Naive B cell (primary cell): ENCODE measurements around the gene MOGAT2. TPM values are rescaled to one million over a fixed set of nuclear protein-coding genes. Genes with fewer than 3 reads are reported as not detected.
"Not testable (repeated sequence)": the region's sequence is repeated elsewhere in the genome, so short reads cannot be mapped to it uniquely, and the experiment has no call there.

Source experiments
- ATAC-seq, 2 donors: fragments of 150-1000 bp; cut with Tn5 transposase; 2 replicates each; pipeline ENCODE4 v1.10.0; 2021; ENCODE audit warnings: low read depth in 2 of 2, mild to moderate bottlenecking in 2 of 2, moderate library complexity in 2 of 2
- DNase-seq: peaks from one replicate; pipeline ENCODE4 v3.0.0; 2022
- H3K27ac Mint-ChIP-seq, 6 donors: one replicate each; pipeline ENCODE4 v1.8.0; 2020 to 2022; ENCODE audit warnings: mild to moderate bottlenecking in 6 of 6, mixed read lengths in 6 of 6, moderate library complexity in 5 of 6, inconsistent platforms in 2 of 6
- H3K27me3 Mint-ChIP-seq, 3 donors: one replicate each; pipeline ENCODE4 v1.8.0; 2021 to 2022; ENCODE audit warnings: mixed read lengths in 3 of 3, mild to moderate bottlenecking in 1 of 3
- H3K36me3 Mint-ChIP-seq, 2 donors: one replicate each; pipeline ENCODE4 v1.8.0; 2020 to 2022; ENCODE audit warnings: mixed read lengths in 2 of 2, inconsistent platforms in 1 of 2, mild to moderate bottlenecking in 1 of 2
- H3K4me1 Mint-ChIP-seq, 3 donors: one replicate each; pipeline ENCODE4 v1.8.0; 2020 to 2022; ENCODE audit warnings: mixed read lengths in 3 of 3, inconsistent platforms in 1 of 3, mild to moderate bottlenecking in 1 of 3, moderate library complexity in 1 of 3
- H3K4me3 Mint-ChIP-seq, 8 donors: one replicate each; pipeline ENCODE4 v1.8.0; 2020 to 2022; ENCODE audit warnings: mild to moderate bottlenecking in 8 of 8, mixed read lengths in 8 of 8, moderate library complexity in 8 of 8, inconsistent platforms in 2 of 8
- H3K9me3 Mint-ChIP-seq, 7 donors: one replicate each; pipeline ENCODE4 v1.8.0; 2020 to 2022; ENCODE audit warnings: mixed read lengths in 7 of 7, mild to moderate bottlenecking in 5 of 7, inconsistent platforms in 2 of 7, moderate library complexity in 1 of 7
- polyA plus RNA-seq, 6 donors: library from polyadenylated mRNA; unstranded; fragments of 300-500 nt; fragmentation: Illumina TruSeq; gene quantifications; one replicate each; pipeline ENCODE4 v1.2.3, GENCODE V29; 2021; ENCODE audit warnings: low read depth in 6 of 6

The MOGAT2 gene
- polyA plus RNA-seq, 6 donors from 2014 or later = not detected

- not testable (repeated sequence) for ATAC-seq, H3K27ac Mint-ChIP-seq, DNase-seq, H3K36me3 Mint-ChIP-seq, H3K4me1 Mint-ChIP-seq, H3K4me3 Mint-ChIP-seq, H3K9me3 Mint-ChIP-seq
- peaks cover 25 to 40% (median 32%) of the 10 kb centered on the region in 3 donors for H3K27me3 Mint-ChIP-seq
Observed at GRCh38 chr11:75748729-75749273, 31.2 kb downstream of the MOGAT2 start.

- DNase-seq, H3K4me1 Mint-ChIP-seq, H3K27me3 Mint-ChIP-seq: not testable (repeated sequence)
Observed at GRCh38 chr11:75754933-75755332, 37.3 kb downstream of the MOGAT2 start.

GRCh38 chr11:75757651-75758050, 40.0 kb downstream of the MOGAT2 start:
- Mint-ChIP-seq H3K4me1 (no peaks in the 10 kb centered on the region), H3K27me3 (peaks cover 0 to 8% (median 8%) of the 10 kb centered on the region in 3 donors), H3K36me3 (no peaks in the 10 kb centered on the region), H3K27ac (no peak overlapping the region), H3K4me3 (no peak overlapping the region), H3K9me3 (peaks cover 0 to 4% (median 0%) of the 10 kb centered on the region in 7 donors)
- DNase-seq (no peak), ATAC-seq (no peak)

More at GRCh38 chr11:75754933-75755332, 37.3 kb downstream of the MOGAT2 start:
- H3K4me3 Mint-ChIP-seq, ATAC-seq, H3K36me3 Mint-ChIP-seq, H3K9me3 Mint-ChIP-seq, H3K27ac Mint-ChIP-seq: not testable (repeated sequence)

GRCh38 chr11:75759832-75760231, 42.2 kb downstream of the MOGAT2 start:
- no peaks in the 10 kb centered on the region for H3K36me3 Mint-ChIP-seq
- DNase-seq = no peak
- H3K4me3 Mint-ChIP-seq = no peak overlapping the region
- H3K4me1 Mint-ChIP-seq = no peaks in the 10 kb centered on the region
- no peak overlapping the region for H3K27ac Mint-ChIP-seq
- no peak for ATAC-seq
- peaks cover 0 to 4% (median 0%) of the 10 kb centered on the region in 7 donors for H3K9me3 Mint-ChIP-seq
- H3K27me3 Mint-ChIP-seq = peaks cover 0 to 12% (median 8%) of the 10 kb centered on the region in 3 donors

- peaks cover 0 to 4% (median 0%) of the 10 kb centered on the region in 7 donors for H3K9me3 Mint-ChIP-seq
Observed at GRCh38 chr11:75760243-75760642, 42.6 kb downstream of the MOGAT2 start.

GRCh38 chr11:75760710-75761493, 43.3 kb downstream of the MOGAT2 start:
- H3K4me1 Mint-ChIP-seq = peaks cover 0 to 3% (median 0%) of the 10 kb centered on the region in 3 donors
- H3K9me3 Mint-ChIP-seq = peaks cover 0 to under 1% (median 0%) of the 10 kb centered on the region in 7 donors
- ATAC-seq (no peak), DNase-seq (no peak)
- H3K27me3 Mint-ChIP-seq = peaks cover 0 to 9% (median 8%) of the 10 kb centered on the region in 3 donors
- peak overlapping the region in 2 of 6 donors; percentile 67 to 85 for H3K27ac Mint-ChIP-seq
- no peak overlapping the region for H3K4me3 Mint-ChIP-seq
- H3K36me3 Mint-ChIP-seq = no peaks in the 10 kb centered on the region

More at GRCh38 chr11:75760243-75760642, 42.6 kb downstream of the MOGAT2 start:
- DNase-seq = no peak
- Mint-ChIP-seq H3K4me3 (no peak overlapping the region), H3K27me3 (peaks cover 0 to 12% (median 8%) of the 10 kb centered on the region in 3 donors), H3K27ac (no peak overlapping the region), H3K36me3 (no peaks in the 10 kb centered on the region), H3K4me1 (no peaks in the 10 kb centered on the region)
- ATAC-seq = no peak

GRCh38 chr11:75762158-75762557, 44.5 kb downstream of the MOGAT2 start:
- peaks cover 0 to 10% (median 8%) of the 10 kb centered on the region in 3 donors for H3K27me3 Mint-ChIP-seq
- H3K4me1 Mint-ChIP-seq = peaks cover 4 to 9% (median 7%) of the 10 kb centered on the region in 3 donors
- DNase-seq = no peak
- no peaks in the 10 kb centered on the region for H3K9me3 Mint-ChIP-seq
- H3K36me3 Mint-ChIP-seq = no peaks in the 10 kb centered on the region
- no peak overlapping the region for H3K4me3 Mint-ChIP-seq
- ATAC-seq = no peak
- H3K27ac Mint-ChIP-seq = no peak overlapping the region

- DNase-seq (no peak), ATAC-seq (no peak)
- peak overlapping the region in 1 of 6 donors; percentile 42 for H3K27ac Mint-ChIP-seq
- H3K4me1 Mint-ChIP-seq = peaks cover 12 to 16% (median 14%) of the 10 kb centered on the region in 3 donors
- H3K27me3 Mint-ChIP-seq = peaks cover 0 to 10% (median 8%) of the 10 kb centered on the region in 3 donors
- H3K9me3 Mint-ChIP-seq = no peaks in the 10 kb centered on the region
- no peak overlapping the region for H3K4me3 Mint-ChIP-seq
- H3K36me3 Mint-ChIP-seq = no peaks in the 10 kb centered on the region
Observed at GRCh38 chr11:75762885-75763284, 45.2 kb downstream of the MOGAT2 start.

GRCh38 chr11:75763846-75764245, 46.2 kb downstream of the MOGAT2 start:
- Mint-ChIP-seq H3K4me1 (peaks cover 18 to 20% (median 20%) of the 10 kb centered on the region in 3 donors), H3K27ac (peak overlapping the region in 1 of 6 donors; percentile 6), H3K4me3 (no peak overlapping the region), H3K9me3 (no peaks in the 10 kb centered on the region), H3K36me3 (no peaks in the 10 kb centered on the region), H3K27me3 (peaks cover 0 to 10% (median 8%) of the 10 kb centered on the region in 3 donors)
- no peak for DNase-seq
- no peak for ATAC-seq

- Mint-ChIP-seq H3K36me3 (no peaks in the 10 kb centered on the region), H3K9me3 (no peaks in the 10 kb centered on the region), H3K27ac (no peak overlapping the region), H3K4me3 (no peak overlapping the region), H3K4me1 (peaks cover 30 to 31% (median 31%) of the 10 kb centered on the region in 3 donors), H3K27me3 (peaks cover 0 to 10% (median 8%) of the 10 kb centered on the region in 3 donors)
- ATAC-seq = no peak
- no peak for DNase-seq
Observed at GRCh38 chr11:75765116-75765515, 47.5 kb downstream of the MOGAT2 start.

GRCh38 chr11:75766443-75767227, 49.0 kb downstream of the MOGAT2 start:
- H3K4me1 Mint-ChIP-seq = peaks cover 39 to 43% (median 40%) of the 10 kb centered on the region in 3 donors
- H3K4me3 Mint-ChIP-seq = peak overlapping the region in 4 of 8 donors; percentile 13 to 91 (median 68)
- peak overlapping the region in 4 of 6 donors; percentile 14 to 96 (median 66) for H3K27ac Mint-ChIP-seq
- H3K27me3 Mint-ChIP-seq = peaks cover 0 to 10% (median 0%) of the 10 kb centered on the region in 3 donors
- DNase-seq (no peak), ATAC-seq (no peak)
- no peaks in the 10 kb centered on the region for H3K9me3 Mint-ChIP-seq
- H3K36me3 Mint-ChIP-seq = no peaks in the 10 kb centered on the region

GRCh38 chr11:75767228-75767572, 49.6 kb downstream of the MOGAT2 start:
- peak overlapping the region; percentile 59 to 99 (median 90) for H3K27ac Mint-ChIP-seq
- DNase-seq = no peak
- no peaks in the 10 kb centered on the region for H3K36me3 Mint-ChIP-seq
- H3K27me3 Mint-ChIP-seq = peaks cover 0 to 10% (median 0%) of the 10 kb centered on the region in 3 donors
- H3K9me3 Mint-ChIP-seq = no peaks in the 10 kb centered on the region
- ATAC-seq = no peak
- H3K4me1 Mint-ChIP-seq = peaks cover 41 to 46% (median 41%) of the 10 kb centered on the region in 3 donors
- peak overlapping the region in 7 of 8 donors; percentile 13 to 91 (median 87) for H3K4me3 Mint-ChIP-seq

- Mint-ChIP-seq H3K36me3 (no peaks in the 10 kb centered on the region), H3K27ac (peak overlapping the region; percentile 86 to 99 (median 94)), H3K4me3 (peak overlapping the region; percentile 87 to 91 (median 89)), H3K27me3 (peaks cover 0 to 10% (median 0%) of the 10 kb centered on the region in 3 donors), H3K4me1 (peaks cover 47 to 51% (median 47%) of the 10 kb centered on the region in 3 donors), H3K9me3 (no peaks in the 10 kb centered on the region)
- ATAC-seq (no peak), DNase-seq (no peak)
Observed at GRCh38 chr11:75767793-75768111, 50.1 kb downstream of the MOGAT2 start.
